Measurements from ENCODE around the gene GNGT2. TPM values are rescaled to one million over a fixed set of nuclear protein-coding genes. Genes with fewer than 3 reads are reported as not detected.

GNGT2 gene
- polyA plus RNA-seq (not detected in 2 replicates), polyA minus RNA-seq (not detected in 2 replicates)

GRCh38 chr17:49210158-49211029 lies at the start of gene GNGT2, which contains the start of gene ABI3:
Gene GNGT2 (minus strand): TSS chr17:49210574. CDS start chr17:49207422, 3,152 bp downstream.
Gene ABI3 (plus strand): TSS chr17:49210707. CDS start chr17:49210725, 18 bp downstream.
- Histone ChIP-seq H3K9me3 (ENCODE audit: low read length) (no peaks in the 10 kb centered on the region), H3K36me3 (ENCODE audit: insufficient read depth, low read length) (no peaks in the 10 kb centered on the region), H2AFZ (ENCODE audit: low read depth, low read length) (no peak within 1 kb of the TSS), H3K27me3 (ENCODE audit: insufficient read depth, low read depth, low read length) (no peaks in the 10 kb centered on the region), H3K79me2 (replicated peaks; ENCODE audit: insufficient read depth, low read length) (no peaks in the 10 kb centered on the region), H3F3A (ENCODE audit: insufficient read depth, low read length, poor library complexity, severe bottlenecking) (no peaks in the 10 kb centered on the region), H3K4me2 (ENCODE audit: low read length) (no peak within 1 kb of the TSS), H3K9me2 (ENCODE audit: insufficient read depth, low read length) (no peaks in the 10 kb centered on the region), H3K9ac (ENCODE audit: low read length) (no peak within 1 kb of the TSS), H3K27ac (ENCODE audit: low read length) (no peak within 1 kb of the TSS), H4K20me1 (ENCODE audit: insufficient read depth) (no peaks in the 10 kb centered on the region), H3K4me3 (ENCODE audit: low read length) (no peak within 1 kb of the TSS)
- TF ChIP-seq POLR2AphosphoS5 (IDR thresholded peaks at IDR 0.05) (no peak), SMC3 (conservative IDR thresholded peaks at IDR 0.05; ENCODE audit: poor library complexity) (no peak), TAF1 (IDR thresholded peaks at IDR 0.05; ENCODE audit: low read depth) (no peak), MXI1 (conservative IDR thresholded peaks at IDR 0.05; ENCODE audit: poor library complexity, severe bottlenecking) (no peak), CTCF (IDR thresholded peaks at IDR 0.05; ENCODE audit: poor library complexity, severe bottlenecking) (no peak), RAD21 (conservative IDR thresholded peaks at IDR 0.05) (no peak), EP300 (conservative IDR thresholded peaks at IDR 0.05; ENCODE audit: poor library complexity, severe bottlenecking) (no peak), REST (IDR thresholded peaks at IDR 0.05; ENCODE audit: borderline replicate concordance) (no peak), EZH2 (IDR thresholded peaks at IDR 0.05; ENCODE audit: borderline replicate concordance, insufficient read depth, low read length, poor library complexity, severe bottlenecking) (no peak)

GRCh38 chr17:49259663-49260010 lies 49.3 kb upstream of the GNGT2 start:
- Histone ChIP-seq H3K79me2 (replicated peaks; ENCODE audit: insufficient read depth, low read length) (no peaks in the 10 kb centered on the region), H3K27me3 (ENCODE audit: insufficient read depth, low read depth, low read length) (peaks cover 23% of the 10 kb centered on the region), H3K36me3 (ENCODE audit: insufficient read depth, low read length) (no peaks in the 10 kb centered on the region), H2AFZ (ENCODE audit: low read depth, low read length) (no peak overlapping the region), H4K20me1 (ENCODE audit: insufficient read depth) (no peaks in the 10 kb centered on the region), H3K4me3 (ENCODE audit: low read length) (peak overlapping the region; percentile 58), H3K27ac (ENCODE audit: low read length) (no peak overlapping the region), H3F3A (ENCODE audit: insufficient read depth, low read length, poor library complexity, severe bottlenecking) (no peaks in the 10 kb centered on the region), H3K9me3 (ENCODE audit: low read length) (no peaks in the 10 kb centered on the region), H3K9me2 (ENCODE audit: insufficient read depth, low read length) (no peaks in the 10 kb centered on the region), H3K9ac (ENCODE audit: low read length) (no peak overlapping the region), H3K4me2 (ENCODE audit: low read length) (no peak overlapping the region)
- no peak for TF ChIP-seq RAD21 (conservative IDR thresholded peaks at IDR 0.05)
- TF ChIP-seq MXI1 (conservative IDR thresholded peaks at IDR 0.05; ENCODE audit: poor library complexity, severe bottlenecking): no peak
- no peak for TF ChIP-seq TAF1 (IDR thresholded peaks at IDR 0.05; ENCODE audit: low read depth)
- no peak for TF ChIP-seq CTCF (IDR thresholded peaks at IDR 0.05; ENCODE audit: poor library complexity, severe bottlenecking)
- no peak for TF ChIP-seq SMC3 (conservative IDR thresholded peaks at IDR 0.05; ENCODE audit: poor library complexity)
- no peak for TF ChIP-seq EZH2 (IDR thresholded peaks at IDR 0.05; ENCODE audit: borderline replicate concordance, insufficient read depth, low read length, poor library complexity, severe bottlenecking)
- no peak for TF ChIP-seq REST (IDR thresholded peaks at IDR 0.05; ENCODE audit: borderline replicate concordance)
- TF ChIP-seq POLR2AphosphoS5 (IDR thresholded peaks at IDR 0.05): no peak
- no peak for TF ChIP-seq EP300 (conservative IDR thresholded peaks at IDR 0.05; ENCODE audit: poor library complexity, severe bottlenecking)

All from neural cell (in vitro differentiated cells).